GM20000 (cell line): ENCODE results near the gene ZXDC.

ENCODE experiments used
- DNase-seq: peaks from one replicate; pipeline ENCODE4 v3.0.0; 2012; ENCODE audit warnings: low spot score
- CTCF ChIP-seq: IDR thresholded peaks from 2 replicates; pipeline ENCODE4 v1.5.1; 2012; ENCODE audit warnings: mild to moderate bottlenecking, control low read depth; ENCODE audit errors: extremely low read depth, missing control alignments

The ZXDC gene

GRCh38 chr3:126516152-126516935, 40.7 kb upstream of the ZXDC start:
- no peak for TF ChIP-seq CTCF
- DNase-seq, result no peak

GRCh38 chr3:126515066-126515706, 39.5 kb upstream of the ZXDC start:
- DNase-seq, result no peak
- TF ChIP-seq CTCF, result no peak

- DNase-seq, result no peak
- no peak for TF ChIP-seq CTCF
These were observed 38.5 kb upstream of the ZXDC start for GRCh38 chr3:126514161-126514560.

GRCh38 chr3:126512916-126513650, 37.4 kb upstream of the ZXDC start:
- DNase-seq, result no peak
- TF ChIP-seq CTCF, result no peak

GRCh38 chr3:126512026-126512425, 36.3 kb upstream of the ZXDC start:
- TF ChIP-seq CTCF, result no peak
- no peak for DNase-seq

GRCh38 chr3:126511291-126511690, 35.6 kb upstream of the ZXDC start:
- TF ChIP-seq CTCF, result no peak
- no peak for DNase-seq
